22Rv1 (cell line): Measurements from ENCODE around the gene FBN2.

ENCODE experiments used
- H3K27ac ChIP-seq: fragments of 450-650 bp; 2 replicates; pipeline ENCODE4 v1.5.1; 2017
- ZFX ChIP-seq: fragments of 450-650 bp; IDR thresholded peaks from 2 replicates; pipeline ENCODE4 v1.6.1; 2017; ENCODE audit warnings: antibody characterized with exemption, borderline replicate concordance
- TF ChIP-seq, protein P1 (sequence below): fragments of 450-650 bp; IDR thresholded peaks from 2 replicates; pipeline ENCODE4 v1.5.1; 2017; ENCODE audit warnings: mild to moderate bottlenecking

Gene FBN2

DNA sequence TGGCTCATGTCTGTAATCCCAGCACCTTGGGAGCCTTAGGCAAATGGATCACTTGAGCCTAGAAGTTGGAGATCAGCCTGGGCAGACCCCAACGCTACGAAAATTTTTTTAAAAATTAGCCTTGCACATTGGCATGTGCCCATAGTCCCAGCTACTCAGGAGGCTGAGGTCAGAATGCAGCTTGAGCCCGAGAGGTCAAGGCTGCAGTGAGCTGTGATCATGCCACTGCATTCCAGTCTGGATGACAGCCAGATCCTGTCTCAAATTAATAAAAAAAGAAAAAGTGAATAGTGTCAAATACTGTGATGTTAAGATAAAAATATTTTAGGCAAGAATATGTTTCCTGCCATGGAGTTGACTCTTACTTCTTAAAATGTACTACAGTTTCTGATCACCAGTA is 5.3 kb downstream of the FBN2 start:
- no peak overlapping the region for H3K27ac ChIP-seq
- TF ChIP-seq, protein P1, sequence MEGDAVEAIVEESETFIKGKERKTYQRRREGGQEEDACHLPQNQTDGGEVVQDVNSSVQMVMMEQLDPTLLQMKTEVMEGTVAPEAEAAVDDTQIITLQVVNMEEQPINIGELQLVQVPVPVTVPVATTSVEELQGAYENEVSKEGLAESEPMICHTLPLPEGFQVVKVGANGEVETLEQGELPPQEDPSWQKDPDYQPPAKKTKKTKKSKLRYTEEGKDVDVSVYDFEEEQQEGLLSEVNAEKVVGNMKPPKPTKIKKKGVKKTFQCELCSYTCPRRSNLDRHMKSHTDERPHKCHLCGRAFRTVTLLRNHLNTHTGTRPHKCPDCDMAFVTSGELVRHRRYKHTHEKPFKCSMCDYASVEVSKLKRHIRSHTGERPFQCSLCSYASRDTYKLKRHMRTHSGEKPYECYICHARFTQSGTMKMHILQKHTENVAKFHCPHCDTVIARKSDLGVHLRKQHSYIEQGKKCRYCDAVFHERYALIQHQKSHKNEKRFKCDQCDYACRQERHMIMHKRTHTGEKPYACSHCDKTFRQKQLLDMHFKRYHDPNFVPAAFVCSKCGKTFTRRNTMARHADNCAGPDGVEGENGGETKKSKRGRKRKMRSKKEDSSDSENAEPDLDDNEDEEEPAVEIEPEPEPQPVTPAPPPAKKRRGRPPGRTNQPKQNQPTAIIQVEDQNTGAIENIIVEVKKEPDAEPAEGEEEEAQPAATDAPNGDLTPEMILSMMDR: no peak
- no peak for TF ChIP-seq ZFX

DNA sequence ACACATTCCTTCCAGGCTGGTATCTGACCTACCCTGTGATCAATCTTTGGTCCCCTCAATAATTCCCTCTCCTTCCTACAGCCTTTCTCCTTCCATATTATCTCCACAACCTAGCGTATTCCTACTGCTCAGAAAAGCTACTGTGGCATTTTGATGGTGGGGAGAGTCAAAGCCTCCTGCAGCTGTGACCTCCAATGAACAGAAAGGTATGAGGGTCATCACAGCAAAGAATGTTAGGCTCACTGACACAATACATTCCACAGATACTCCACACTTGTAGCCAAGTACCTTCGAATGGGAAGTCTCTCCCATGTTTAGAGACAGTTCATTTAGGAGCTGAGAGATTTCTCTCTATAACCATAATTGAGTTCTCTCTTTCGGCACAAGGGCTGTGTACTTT is 5.9 kb downstream of the FBN2 start:
- no peak overlapping the region for H3K27ac ChIP-seq
- TF ChIP-seq, protein P1: no peak
- TF ChIP-seq ZFX: no peak

DNA sequence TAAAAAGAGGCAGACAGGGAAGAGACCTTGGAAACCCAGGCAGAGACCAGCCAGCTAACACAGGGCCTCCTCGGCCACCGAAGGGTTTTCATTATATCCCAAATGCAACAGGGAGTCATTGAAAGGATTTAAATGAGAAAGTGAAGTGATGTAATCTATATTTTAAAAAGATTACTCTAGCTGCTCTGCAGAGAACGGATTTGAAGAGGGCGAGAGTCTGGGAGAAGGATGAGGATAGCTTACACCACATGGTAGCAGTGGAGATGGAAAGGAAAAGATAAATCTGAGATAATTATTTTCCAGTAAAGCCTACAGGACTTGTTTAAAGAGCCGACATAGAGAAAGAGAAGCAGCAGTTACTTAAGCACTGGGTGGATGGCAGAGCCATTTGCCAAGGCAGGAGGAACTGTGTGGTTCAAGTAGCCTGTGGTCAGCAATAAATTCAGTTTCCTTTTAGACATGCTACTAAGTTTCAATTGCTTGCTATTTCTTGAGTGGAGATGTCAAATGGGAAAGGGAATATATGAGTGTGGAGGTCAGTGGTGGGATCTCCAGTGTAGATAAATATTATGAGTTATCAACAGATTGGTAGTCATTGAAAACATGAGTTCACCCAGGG is 9.3 kb downstream of the FBN2 start:
- TF ChIP-seq ZFX: no peak
- TF ChIP-seq, protein P1: no peak
- H3K27ac ChIP-seq: no peak overlapping the region

DNA sequence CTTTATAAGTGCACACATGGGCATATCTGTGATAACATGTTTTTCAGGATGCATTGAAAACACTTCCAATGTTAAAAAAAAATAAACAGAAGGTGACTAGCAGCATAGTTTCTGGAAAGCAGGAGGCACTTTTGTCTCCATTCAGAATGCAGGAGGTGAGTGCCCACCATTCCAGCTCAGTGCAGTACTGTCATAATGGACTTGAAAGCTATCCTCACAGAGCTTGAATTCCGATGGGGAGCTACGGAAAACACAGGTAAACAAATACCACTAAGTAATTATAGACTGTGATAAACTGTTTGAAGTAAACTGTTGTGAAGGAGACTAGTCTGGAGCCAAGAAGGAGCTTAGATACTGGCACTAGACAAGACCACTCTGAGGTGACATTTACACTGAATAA is 9.9 kb downstream of the FBN2 start:
- H3K27ac ChIP-seq: no peak overlapping the region
- no peak for TF ChIP-seq ZFX

DNA sequence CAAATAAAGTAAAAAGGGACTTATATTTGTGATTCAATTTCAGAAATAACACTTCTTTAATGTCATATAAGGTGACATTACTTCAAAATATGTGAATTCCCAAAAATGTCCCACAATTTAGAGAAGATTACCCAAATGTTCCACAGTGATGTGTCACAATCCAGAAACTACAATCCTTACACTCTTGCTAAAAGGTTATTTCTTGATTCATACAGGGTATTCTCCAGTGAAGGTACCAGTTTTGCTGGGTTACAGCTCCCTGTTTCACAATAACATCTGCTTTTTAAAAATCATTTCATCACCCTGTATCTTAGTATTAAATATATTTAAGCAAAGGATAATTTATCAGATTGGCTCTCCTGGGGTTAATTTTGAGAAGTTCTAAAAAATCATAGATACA is 11.0 kb downstream of the FBN2 start:
- no peak overlapping the region for H3K27ac ChIP-seq
- no peak for TF ChIP-seq ZFX
- TF ChIP-seq, protein P1: no peak

- TF ChIP-seq ZFX: no peak
- TF ChIP-seq, protein P1: no peak
- H3K27ac ChIP-seq: no peak overlapping the region
Observed at GRCh38 chr5:128522336-128522735, 15.7 kb downstream of the FBN2 start.

DNA sequence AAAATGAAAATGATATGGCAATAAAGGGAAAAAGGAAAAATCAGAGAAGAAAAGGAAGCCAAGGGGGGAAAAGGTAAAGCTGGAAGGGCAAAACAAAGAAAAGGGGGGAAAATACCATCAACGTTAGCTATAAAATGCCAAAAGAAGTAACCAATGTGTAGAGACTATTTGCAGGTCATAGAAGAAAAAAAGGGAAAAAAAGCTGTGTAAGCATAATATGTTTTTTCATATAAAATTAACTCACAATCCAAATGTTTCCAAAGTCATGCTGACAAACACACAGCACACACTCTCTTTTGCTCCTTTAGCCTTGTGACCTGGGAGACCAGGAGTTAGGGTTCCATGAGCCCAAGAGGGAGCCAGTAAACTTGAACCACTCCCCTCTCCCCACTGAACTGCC is 18.2 kb downstream of the FBN2 start:
- no peak overlapping the region for H3K27ac ChIP-seq
- TF ChIP-seq, protein P1: no peak
- no peak for TF ChIP-seq ZFX

GRCh38 chr5:128516978-128517377 is 21.1 kb downstream of the FBN2 start:
- H3K27ac ChIP-seq: no peak overlapping the region
- no peak for TF ChIP-seq ZFX
